WERI-Rb-1 (cell line): Measurements from ENCODE around the gene MDN1.

Experiments used
- DNase-seq: peaks from one replicate; pipeline ENCODE4 v3.0.0-alpha.2; 2020
- H3K27ac ChIP-seq: fragments of 250-450 bp; sonication (Bioruptor Pico); 2 replicates; pipeline ENCODE4 v1.5.1; 2020; ENCODE audit warnings: mild to moderate bottlenecking, moderate library complexity
- H3K27me3 ChIP-seq: fragments of 250-450 bp; sonication (Bioruptor Pico); 2 replicates; pipeline ENCODE4 v1.5.1; 2021; ENCODE audit warnings: mild to moderate bottlenecking, low read depth, moderate library complexity; ENCODE audit not compliant: insufficient read depth, severe bottlenecking
- H3K36me3 ChIP-seq: fragments of 250-450 bp; sonication (Bioruptor Pico); 2 replicates; pipeline ENCODE4 v1.5.1; 2020; ENCODE audit warnings: mild to moderate bottlenecking, moderate library complexity
- H3K4me3 ChIP-seq: 2 replicates; pipeline ENCODE4 v1.5.1; 2011; ENCODE audit warnings: low read depth, mild to moderate bottlenecking, control low read depth, low read length
- H3K9me3 ChIP-seq: fragments of 250-450 bp; sonication (Bioruptor Pico); 2 replicates; pipeline ENCODE4 v1.5.1; 2021; ENCODE audit warnings: mild to moderate bottlenecking, moderate library complexity; ENCODE audit not compliant: severe bottlenecking
- CTCF ChIP-seq: IDR thresholded peaks from 2 replicates; pipeline ENCODE4 v1.5.1; 2011; ENCODE audit warnings: low read depth, mild to moderate bottlenecking, control low read depth, inconsistent platforms, low read length

MDN1 gene

GRCh38 chr6:89685311-89685710 lies 134.3 kb downstream of the MDN1 start:
- Histone ChIP-seq H3K9me3 (no peaks in the 10 kb centered on the region), H3K4me3 (no peak overlapping the region), H3K27ac (no peak overlapping the region), H3K36me3 (peaks cover 83% of the 10 kb centered on the region), H3K27me3 (no peaks in the 10 kb centered on the region)
- TF ChIP-seq CTCF: no peak
- no peak for DNase-seq

GRCh38 chr6:89682991-89683390 lies 136.6 kb downstream of the MDN1 start:
- no peak overlapping the region for H3K27ac ChIP-seq
- DNase-seq: no peak
- TF ChIP-seq CTCF: no peak
- H3K36me3 ChIP-seq: peaks cover 84% of the 10 kb centered on the region
- H3K9me3 ChIP-seq: no peaks in the 10 kb centered on the region
- H3K27me3 ChIP-seq: no peaks in the 10 kb centered on the region
- H3K4me3 ChIP-seq: no peak overlapping the region

GRCh38 chr6:89681983-89682564 lies 137.5 kb downstream of the MDN1 start:
- Histone ChIP-seq H3K27me3 (no peaks in the 10 kb centered on the region), H3K4me3 (no peak overlapping the region), H3K27ac (no peak overlapping the region), H3K36me3 (peaks cover 82% of the 10 kb centered on the region), H3K9me3 (no peaks in the 10 kb centered on the region)
- DNase-seq: no peak
- TF ChIP-seq CTCF: no peak

GRCh38 chr6:89680551-89680950 lies 139.0 kb downstream of the MDN1 start:
- no peak for TF ChIP-seq CTCF

GRCh38 chr6:89680150-89680549 lies 139.4 kb downstream of the MDN1 start:
- H3K27ac ChIP-seq: no peak overlapping the region
- TF ChIP-seq CTCF: no peak
- no peaks in the 10 kb centered on the region for H3K27me3 ChIP-seq
- no peak overlapping the region for H3K4me3 ChIP-seq
- no peak for DNase-seq
- H3K36me3 ChIP-seq: peaks cover 78% of the 10 kb centered on the region
- no peaks in the 10 kb centered on the region for H3K9me3 ChIP-seq

More at GRCh38 chr6:89680551-89680950, 139.0 kb downstream of the MDN1 start:
- Histone ChIP-seq H3K36me3 (peaks cover 78% of the 10 kb centered on the region), H3K27ac (no peak overlapping the region), H3K27me3 (no peaks in the 10 kb centered on the region), H3K9me3 (no peaks in the 10 kb centered on the region), H3K4me3 (no peak overlapping the region)
- no peak for DNase-seq
